Activated T-helper 17 cell treated with anti-CD3 and anti-CD28 coated beads, Interleukin-2, amount 50 U/mL, for 72 hours (primary cell): ENCODE measurements around the gene PNPO. TPM values are rescaled to one million over a fixed set of nuclear protein-coding genes. Genes with fewer than 3 reads are reported as not detected.

Experiments
- total RNA-seq, 2 donors: library from RNA; stranded (reverse); gene quantifications; one replicate each; pipeline ENCODE4 v1.2.3, GENCODE V29; 2022

Gene PNPO
- total RNA-seq, 2 donors from 2014 or later: 18.0 to 33.7 TPM

Other genes starting within 250 kb of the PNPO start
- 10 to 100 TPM in 1 of 2 donors, 1 to 10 TPM in 1; 6.3 to 10.2 TPM for gene TBKBP1, start 247.4 kb upstream of the PNPO start, total RNA-seq
- 10 to 100 TPM; 19.9 to 30.5 TPM for gene TBX21, start 208.3 kb upstream of the PNPO start, total RNA-seq
- 10 to 100 TPM; 11.6 to 14.4 TPM for gene OSBPL7, start 119.8 kb upstream of the PNPO start, total RNA-seq
- gene MRPL10, start 110.0 kb upstream of the PNPO start, total RNA-seq: 10 to 100 TPM; 58.0 to 58.8 TPM
- under 1 TPM; 0.58 to 0.61 TPM for gene LRRC46, start 109.9 kb upstream of the PNPO start, total RNA-seq
- 10 to 100 TPM; 21.2 to 21.8 TPM for gene SCRN2, start 100.3 kb upstream of the PNPO start, total RNA-seq
- gene SP6, start 90.4 kb upstream of the PNPO start, total RNA-seq: under 1 TPM in 1 of 2 donors, not detected in 1; 0.21 TPM
- gene SP2, start 45.3 kb upstream of the PNPO start, total RNA-seq: 10 to 100 TPM; 23.7 to 24.2 TPM
- not detected for gene PRR15L, start 16.3 kb downstream of the PNPO start, total RNA-seq
- 100 to 1,000 TPM; 139 to 216 TPM for gene CDK5RAP3, start 29.5 kb downstream of the PNPO start, total RNA-seq
- gene COPZ2, start 96.2 kb downstream of the PNPO start, total RNA-seq: 1 to 10 TPM; 1.3 to 2.0 TPM
- gene NFE2L1, start 106.8 kb downstream of the PNPO start, total RNA-seq: 10 to 100 TPM; 77.7 to 91.8 TPM
- 10 to 100 TPM; 30.0 to 48.4 TPM for gene CBX1, start 159.9 kb downstream of the PNPO start, total RNA-seq
- 10 to 100 TPM; 22.8 to 24.7 TPM for gene SNX11, start 166.2 kb downstream of the PNPO start, total RNA-seq